ENCODE measurements around the gene MTCH1. TPM values are rescaled to one million over a fixed set of nuclear protein-coding genes. Genes with fewer than 3 reads are reported as not detected.

The MTCH1 gene
- polyA plus RNA-seq, 2 of the 4 experiments (the other 2 are of a cell fraction) = 65.4 to 112 TPM

DNA sequence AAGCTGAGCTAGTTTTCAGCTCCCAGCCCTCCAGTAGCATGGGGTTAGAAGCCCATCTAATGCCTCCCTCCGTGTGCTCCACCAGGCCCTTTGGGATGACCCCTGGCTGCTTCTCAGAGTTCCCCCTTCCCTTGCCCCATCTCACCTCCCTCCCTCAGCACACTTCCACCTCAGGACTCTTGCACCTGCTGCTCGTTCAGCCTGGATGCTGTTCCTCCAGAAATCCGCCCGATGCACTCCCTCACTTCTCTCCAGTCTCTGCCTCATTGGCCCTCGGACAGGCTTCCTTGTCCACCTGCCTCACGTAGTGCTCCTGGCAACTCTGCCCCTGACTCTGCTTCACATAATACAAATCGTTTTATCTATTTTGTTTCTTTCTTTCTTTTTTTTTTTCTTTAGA, 46.2 kb upstream of the MTCH1 start:
- CTCF ChIA-PET = interaction anchor here (6.9 to 20.1 kb wide), 4 partner anchors 11 to 173 kb away, joined by 46 to 546 read pairs (median 234); partner anchors contain the start of gene PIM1

DNA sequence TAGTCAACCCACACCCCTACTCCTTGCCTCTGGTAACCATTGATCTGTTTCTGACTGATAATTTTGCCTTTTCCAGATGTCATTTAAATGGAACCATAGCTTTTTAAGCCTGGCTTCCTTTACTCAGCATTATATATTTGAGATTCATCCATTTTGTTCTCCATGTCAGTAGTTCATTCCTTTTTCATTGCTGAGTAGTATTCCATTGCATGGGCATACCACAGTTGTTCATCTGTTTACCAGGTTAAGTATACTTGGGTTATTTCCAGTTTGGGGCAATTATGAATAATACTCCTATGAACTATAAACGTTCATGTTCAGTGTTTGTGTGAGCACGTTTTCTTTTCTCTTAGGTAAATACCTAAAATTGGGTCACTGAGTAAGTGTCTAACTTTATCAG, 44.6 kb upstream of the MTCH1 start:
- no peak for FAIRE-seq
- ATAC-seq = no peak
- DNase-seq (ENCODE audit: low read depth in 1 of 2, low spot score in 1 of 2) = no peak
- Histone ChIP-seq H3K4me3 (no peak overlapping the region), H3K9me3 (0 out of 3 replicates have a peak, but pooled peaks cover 5% of the 10 kb centered on the region), H3K27ac (no peak overlapping the region), H3K4me2 (no peak overlapping the region), H3K4me1 (peaks cover 7% of the 10 kb centered on the region; the same call in 2 of the 3 replicates)
- WGBS (ENCODE audit: missing lambda C conversion rate) = 43% methylated on average over 2 of the region's 2 CpGs
- ChIA-PET POLR2A (no interaction called here), CTCF (interaction anchor here (1.9 to 20.1 kb wide), 5 partner anchors 9 to 175 kb away, joined by 3 to 546 read pairs (median 97); partner anchors contain the start of gene PIM1)
- TF ChIP-seq PHF8 (IDR thresholded peaks at IDR 0.05; ENCODE audit: borderline replicate concordance, low read depth) (no peak), KDM1A (IDR thresholded peaks at IDR 0.05; ENCODE audit: low read depth) (0 out of 2 replicates have a peak, but pooled peaks have one; percentile 66), RARB (CRISPR knock-in tag; IDR thresholded peaks at IDR 0.05) (no peak)

More for the DNA sequence above, 46.2 kb upstream of the MTCH1 start:
- no peak overlapping the region for H3K4me2 ChIP-seq
- WGBS (ENCODE audit: missing lambda C conversion rate) = 73% methylated on average over 7 of the region's 7 CpGs
- no peak for DNase-seq (ENCODE audit: low read depth in 1 of 2, low spot score in 1 of 2)
- 0 out of 3 replicates have a peak, but pooled peaks cover 5% of the 10 kb centered on the region for H3K9me3 ChIP-seq
- TF ChIP-seq CEBPB (IDR thresholded peaks at IDR 0.05) = no peak
- no peak for TF ChIP-seq HMGXB4 (CRISPR knock-in tag; IDR thresholded peaks at IDR 0.05; ENCODE audit: borderline replicate concordance)
- TF ChIP-seq RFX5 (IDR thresholded peaks at IDR 0.05) = no peak
- no peak for TF ChIP-seq JUNB (IDR thresholded peaks at IDR 0.05)
- no peak for TF ChIP-seq EHF (CRISPR knock-in tag; IDR thresholded peaks at IDR 0.05)
- TF ChIP-seq RNF2 (IDR thresholded peaks at IDR 0.05; ENCODE audit: borderline replicate concordance, low read depth) = no peak
- TF ChIP-seq BHLHE40 (IDR thresholded peaks at IDR 0.05; ENCODE audit: low read depth, low read length) = no peak
- no peak for FAIRE-seq
- no peak overlapping the region for H3K27ac ChIP-seq
- H3K4me3 ChIP-seq = no peak overlapping the region
- H3K4me1 ChIP-seq = peaks cover 7% of the 10 kb centered on the region; the same call in 1 of the 3 replicates
- ATAC-seq = no peak
- POLR2A ChIA-PET = no interaction called here

- H3K4me3 ChIP-seq = no peak overlapping the region
- POLR2A ChIA-PET = no interaction called here
- peak overlapping the region in 1 of 2 experiments; percentile 66; a peak in 3 of 6 replicates for H3K27ac ChIP-seq
- H3K4me1 ChIP-seq = peaks cover 18% of the 10 kb centered on the region
- H3K4me2 ChIP-seq = no peak overlapping the region
- WGBS (ENCODE audit: missing lambda C conversion rate) = 60% methylated on average over 4 of the region's 4 CpGs
- DNase-seq (ENCODE audit: low read depth in 1 of 2, low spot score in 1 of 2) (peak; percentile 63 to 88), ATAC-seq (peak; percentile 88 to 91), FAIRE-seq (no peak)
- 0 out of 3 replicates have a peak, but pooled peaks cover 5% of the 10 kb centered on the region for H3K9me3 ChIP-seq
- CTCF ChIA-PET = interaction anchor here (0.6 to 20.1 kb wide), 13 partner anchors 9 to 176 kb away, joined by 3 to 546 read pairs (median 3); partner anchors contain the start of gene PIM1
- TF ChIP-seq CBX8 (IDR thresholded peaks at IDR 0.05) (no peak), ZFP36 (IDR thresholded peaks at IDR 0.05; ENCODE audit: borderline replicate concordance, partially characterized antibody) (no peak), HOXB5 (CRISPR knock-in tag; IDR thresholded peaks at IDR 0.05) (no peak), ZNF302 (CRISPR knock-in tag; IDR thresholded peaks at IDR 0.05) (no peak), MAZ (IDR thresholded peaks at IDR 0.05; ENCODE audit: borderline replicate concordance, low read depth, low read length) (no peak), KDM5A (IDR thresholded peaks at IDR 0.05) (no peak), ZC3H11A (IDR thresholded peaks at IDR 0.05) (no peak), ATOH8 (CRISPR knock-in tag; IDR thresholded peaks at IDR 0.05; ENCODE audit: low read depth) (no peak), RCOR1 (IDR thresholded peaks at IDR 0.05; ENCODE audit: low read depth, low read length) (no peak), CHD4 (IDR thresholded peaks at IDR 0.05; ENCODE audit: borderline replicate concordance) (no peak), HDAC2 (IDR thresholded peaks at IDR 0.05) (no peak), FOSB (CRISPR knock-in tag; IDR thresholded peaks at IDR 0.05) (no peak), SMC3 (IDR thresholded peaks at IDR 0.05) (peak; percentile 73), RFX5 (IDR thresholded peaks at IDR 0.05) (no peak), JUNB (IDR thresholded peaks at IDR 0.05) (no peak), KDM1A (IDR thresholded peaks at IDR 0.05; ENCODE audit: low read depth) (no peak), CEBPB (IDR thresholded peaks at IDR 0.05) (no peak), TP53 (CRISPR knock-in tag; IDR thresholded peaks at IDR 0.05) (no peak), RAD21 (conservative IDR thresholded peaks at IDR 0.05 in 1 of 2, IDR thresholded peaks at IDR 0.05 in 1 of 2) (peak; percentile 69 to 78), ELK1 (IDR thresholded peaks at IDR 0.05; ENCODE audit: low read depth, low read length) (no peak), PHF8 (IDR thresholded peaks at IDR 0.05; ENCODE audit: borderline replicate concordance, low read depth) (no peak)
- TF ChIP-seq, protein P1, sequence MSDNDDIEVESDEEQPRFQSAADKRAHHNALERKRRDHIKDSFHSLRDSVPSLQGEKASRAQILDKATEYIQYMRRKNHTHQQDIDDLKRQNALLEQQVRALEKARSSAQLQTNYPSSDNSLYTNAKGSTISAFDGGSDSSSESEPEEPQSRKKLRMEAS (IDR thresholded peaks at IDR 0.05) = peak; percentile 54; the same call in 1 of the 2 replicates
- TF ChIP-seq, protein P2, sequence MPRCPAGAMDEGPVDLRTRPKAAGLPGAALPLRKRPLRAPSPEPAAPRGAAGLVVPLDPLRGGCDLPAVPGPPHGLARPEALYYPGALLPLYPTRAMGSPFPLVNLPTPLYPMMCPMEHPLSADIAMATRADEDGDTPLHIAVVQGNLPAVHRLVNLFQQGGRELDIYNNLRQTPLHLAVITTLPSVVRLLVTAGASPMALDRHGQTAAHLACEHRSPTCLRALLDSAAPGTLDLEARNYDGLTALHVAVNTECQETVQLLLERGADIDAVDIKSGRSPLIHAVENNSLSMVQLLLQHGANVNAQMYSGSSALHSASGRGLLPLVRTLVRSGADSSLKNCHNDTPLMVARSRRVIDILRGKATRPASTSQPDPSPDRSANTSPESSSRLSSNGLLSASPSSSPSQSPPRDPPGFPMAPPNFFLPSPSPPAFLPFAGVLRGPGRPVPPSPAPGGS (IDR thresholded peaks at IDR 0.05) = no peak
These were observed 43.4 kb upstream of the MTCH1 start for GRCh38 chr6:37029249-37029971.

Data from A549 (cell line).